ENCODE data around the gene STAT5B.

- no peak for TF ChIP-seq TAF1 (IDR thresholded peaks at IDR 0.05; ENCODE audit: low read depth)
- TF ChIP-seq, protein P1, sequence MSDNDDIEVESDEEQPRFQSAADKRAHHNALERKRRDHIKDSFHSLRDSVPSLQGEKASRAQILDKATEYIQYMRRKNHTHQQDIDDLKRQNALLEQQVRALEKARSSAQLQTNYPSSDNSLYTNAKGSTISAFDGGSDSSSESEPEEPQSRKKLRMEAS (IDR thresholded peaks at IDR 0.05): no peak
- TF ChIP-seq YY1 (IDR thresholded peaks at IDR 0.05; ENCODE audit: low read depth): no peak
- no peak for TF ChIP-seq EP300 (IDR thresholded peaks at IDR 0.05; ENCODE audit: borderline replicate concordance)
- TF ChIP-seq NFIC (IDR thresholded peaks at IDR 0.05): no peak
Measured at GRCh38 chr17:42233156-42233555, 43.0 kb downstream of the STAT5B start.

Measured in Ishikawa (cell line).